Activated effector memory CD4-positive, alpha-beta T cell treated with anti-CD3 and anti-CD28 coated beads, Interleukin-2, amount 50 U/mL, for 16 hours (primary cell): ENCODE measurements around the gene PITPNC1.

Experiments
- DNase-seq: peaks from one replicate; pipeline ENCODE4 v3.0.0-alpha.2; 2020

Gene PITPNC1

GRCh38 chr17:67372751-67373150 is 4.3 kb upstream of the PITPNC1 start:
- DNase-seq = no peak

GRCh38 chr17:67374329-67375053 is 2.6 kb upstream of the PITPNC1 start:
- DNase-seq = peak; percentile 95

GRCh38 chr17:67375054-67375427 is 2.0 kb upstream of the PITPNC1 start:
- DNase-seq = no peak

GRCh38 chr17:67375716-67376115 is 1.4 kb upstream of the PITPNC1 start:
- DNase-seq = no peak

GRCh38 chr17:67376415-67376736 is 705 bp upstream of the PITPNC1 start:
- DNase-seq = no peak

GRCh38 chr17:67377488-67378453 is 690 bp downstream of the PITPNC1 start:
- peak; percentile 85 for DNase-seq

- peak; percentile 92 for DNase-seq
Observed at GRCh38 chr17:67378454-67379250, 1.6 kb downstream of the PITPNC1 start.

- DNase-seq = no peak
Observed at GRCh38 chr17:67379251-67379630, 2.2 kb downstream of the PITPNC1 start.

GRCh38 chr17:67381929-67382257 is 4.8 kb downstream of the PITPNC1 start:
- no peak for DNase-seq

- DNase-seq = peak; percentile 31
Observed at GRCh38 chr17:67385122-67385988, 8.3 kb downstream of the PITPNC1 start.

- peak; percentile 89 for DNase-seq
Observed at GRCh38 chr17:67386965-67387551, 10.0 kb downstream of the PITPNC1 start.

- DNase-seq = peak; percentile 60
Observed at GRCh38 chr17:67388536-67388935, 11.5 kb downstream of the PITPNC1 start.

GRCh38 chr17:67388986-67389385 is 11.9 kb downstream of the PITPNC1 start:
- DNase-seq = peak; percentile 56

- no peak for DNase-seq
Observed at GRCh38 chr17:67390006-67390645, 13.0 kb downstream of the PITPNC1 start.

- DNase-seq = peak; percentile 83
Observed at GRCh38 chr17:67390646-67391361, 13.7 kb downstream of the PITPNC1 start.

GRCh38 chr17:67392111-67392510 is 15.0 kb downstream of the PITPNC1 start:
- no peak for DNase-seq

- DNase-seq = no peak
Observed at GRCh38 chr17:67393809-67394397, 16.8 kb downstream of the PITPNC1 start.

GRCh38 chr17:67399676-67400075 is 22.6 kb downstream of the PITPNC1 start:
- peak; percentile 13 for DNase-seq

GRCh38 chr17:67400193-67400592 is 23.1 kb downstream of the PITPNC1 start:
- peak; percentile 19 for DNase-seq

GRCh38 chr17:67401106-67401505 is 24.0 kb downstream of the PITPNC1 start:
- DNase-seq = peak; percentile 37
